WTC11 (cell line): ENCODE results near the gene ACP4.

Source experiments
- MAX ChIP-seq: sonication (generic); formaldehyde crosslinking; IDR thresholded peaks from 2 replicates; pipeline ENCODE4 v1.8.0; 2022; ENCODE audit warnings: mild to moderate bottlenecking, missing genetic modification reagents
- TF ChIP-seq, protein P1 (sequence below): fragments of 200-600 bp; IDR thresholded peaks from 2 replicates; pipeline ENCODE4 v1.8.0; 2022; ENCODE audit warnings: antibody characterized with exemption

- TF ChIP-seq, protein P1, sequence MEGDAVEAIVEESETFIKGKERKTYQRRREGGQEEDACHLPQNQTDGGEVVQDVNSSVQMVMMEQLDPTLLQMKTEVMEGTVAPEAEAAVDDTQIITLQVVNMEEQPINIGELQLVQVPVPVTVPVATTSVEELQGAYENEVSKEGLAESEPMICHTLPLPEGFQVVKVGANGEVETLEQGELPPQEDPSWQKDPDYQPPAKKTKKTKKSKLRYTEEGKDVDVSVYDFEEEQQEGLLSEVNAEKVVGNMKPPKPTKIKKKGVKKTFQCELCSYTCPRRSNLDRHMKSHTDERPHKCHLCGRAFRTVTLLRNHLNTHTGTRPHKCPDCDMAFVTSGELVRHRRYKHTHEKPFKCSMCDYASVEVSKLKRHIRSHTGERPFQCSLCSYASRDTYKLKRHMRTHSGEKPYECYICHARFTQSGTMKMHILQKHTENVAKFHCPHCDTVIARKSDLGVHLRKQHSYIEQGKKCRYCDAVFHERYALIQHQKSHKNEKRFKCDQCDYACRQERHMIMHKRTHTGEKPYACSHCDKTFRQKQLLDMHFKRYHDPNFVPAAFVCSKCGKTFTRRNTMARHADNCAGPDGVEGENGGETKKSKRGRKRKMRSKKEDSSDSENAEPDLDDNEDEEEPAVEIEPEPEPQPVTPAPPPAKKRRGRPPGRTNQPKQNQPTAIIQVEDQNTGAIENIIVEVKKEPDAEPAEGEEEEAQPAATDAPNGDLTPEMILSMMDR: no peak
- no peak for TF ChIP-seq MAX (CRISPR knock-in tag)
These were observed 1.5 kb downstream of the ACP4 start for GRCh38 chr19:50791594-50792271.
